GM12878 (cell line): Measurements from ENCODE around the gene FRMD5. TPM values are rescaled to one million over a fixed set of nuclear protein-coding genes. Genes with fewer than 3 reads are reported as not detected.

ENCODE experiments used
- ATAC-seq: fragments of 200-7000 bp; cut with Tn5 transposase; 3 replicates; pipeline ENCODE4 v1.9.1; 2020; ENCODE audit warnings: mild to moderate bottlenecking, moderate library complexity
- BruUV-seq: library from RNA; stranded (reverse); fragments of 400-500 nt; replicated peaks from 2 replicates; lab custom pipeline; 2021; lab: Mats Ljungman, UMichigan
- CTCF ChIA-PET: fragments of 300-600 bp; sonication (Branson Sonifier 250); formaldehyde crosslinking; extraction: SDS; loops from one replicate; lab custom pipeline; 2021; ENCODE audit warnings: inconsistent platforms; lab: Yijun Ruan, JAX
- POLR2A ChIA-PET: fragments of 350-600 bp; formaldehyde crosslinking; extraction: SDS; loops from one replicate; lab custom pipeline; 2021; ENCODE audit warnings: inconsistent platforms; lab: Charles Lee
- RAD21 ChIA-PET: fragments of 300-600 bp; sonication (Branson Sonifier 250); formaldehyde crosslinking; loops from one replicate; lab custom pipeline; 2023; ENCODE audit warnings: antibody characterized with exemption; ENCODE audit not compliant: unreplicated experiment; lab: Charles Lee
- SMC1A ChIA-PET: fragments of 300-600 bp; sonication (Branson Sonifier 250); formaldehyde crosslinking; loops from one replicate; lab custom pipeline; 2023; ENCODE audit not compliant: unreplicated experiment, uncharacterized antibody; lab: Charles Lee
- DNase-seq: peaks from one replicate; pipeline ENCODE4 v3.0.0-alpha.2; 2011; ENCODE audit warnings: low read depth, low spot score
- FAIRE-seq: peaks from 3 replicates; lab custom pipeline; 2011; peaks lifted over from hg19 to GRCh38; lab: Jason Lieb, UNC
- H2AFZ ChIP-seq: 2 replicates; pipeline ENCODE4 v1.6.0; 2011; ENCODE audit warnings: low read depth, low read length, control low read depth; ENCODE audit not compliant: control insufficient read depth
- H3K27ac ChIP-seq: 2 replicates; pipeline ENCODE4 v1.5.1; 2011; ENCODE audit warnings: control low read depth; ENCODE audit not compliant: control insufficient read depth, insufficient read depth
- H3K27me3 ChIP-seq, 2 experiments: replicated peaks in 1 of 2; 2 replicates each; pipeline versions ENCODE4 v1.6.0 to v1.6.1; 2011; ENCODE audit warnings: low read length in 1 of 2; ENCODE audit not compliant: control insufficient read depth in 2 of 2, insufficient read depth in 2 of 2
- H3K36me3 ChIP-seq, 2 experiments: 2 replicates each; pipeline ENCODE4 v1.5.1; 2011; ENCODE audit warnings: low read length in 1 of 2; ENCODE audit not compliant: control insufficient read depth in 2 of 2, insufficient read depth in 2 of 2
- H3K4me1 ChIP-seq: 2 replicates; pipeline ENCODE4 v1.6.1; 2011; ENCODE audit warnings: mild to moderate bottlenecking, low read length, moderate library complexity, mixed read lengths; ENCODE audit not compliant: control insufficient read depth, insufficient read depth
- H3K4me2 ChIP-seq: 2 replicates; pipeline ENCODE4 v1.6.0; 2011; ENCODE audit warnings: control low read depth; ENCODE audit not compliant: control insufficient read depth, insufficient read depth
- H3K4me3 ChIP-seq: fragments of 200-600 bp; sonication (generic); 2 replicates; pipeline ENCODE4 v1.5.1; 2016
- H3K79me2 ChIP-seq: 2 replicates; pipeline ENCODE4 v1.6.0; 2011; ENCODE audit warnings: low read length; ENCODE audit not compliant: control insufficient read depth, insufficient read depth
- H3K9ac ChIP-seq: 2 replicates; pipeline ENCODE4 v1.8.0; 2011; ENCODE audit warnings: low read length, control low read depth, mixed read lengths; ENCODE audit not compliant: control insufficient read depth, insufficient read depth
- H3K9me3 ChIP-seq: replicated peaks from 3 replicates; pipeline ENCODE4 v1.5.1; 2011; ENCODE audit warnings: mild to moderate bottlenecking, low read length; ENCODE audit not compliant: control insufficient read depth, insufficient read depth
- H4K20me1 ChIP-seq: 2 replicates; pipeline ENCODE4 v1.6.0; 2011; ENCODE audit not compliant: control insufficient read depth, insufficient read depth
- BMI1 ChIP-seq: fragments of 450-650 bp; IDR thresholded peaks from 2 replicates; pipeline ENCODE4 v1.6.1; 2016; ENCODE audit warnings: mild to moderate bottlenecking, moderate library complexity, borderline replicate concordance
- CHD1 ChIP-seq: IDR thresholded peaks from 2 replicates; pipeline ENCODE4 v1.6.1; 2012; ENCODE audit warnings: low read depth, low read length, improper control_type of control experiment
- EED ChIP-seq: sonication (generic); IDR thresholded peaks from 2 replicates; pipeline ENCODE4 v1.6.1; 2016; ENCODE audit warnings: antibody characterized with exemption, low read depth
- EZH2 ChIP-seq: IDR thresholded peaks from 2 replicates; pipeline ENCODE4 v1.6.1; 2012; ENCODE audit warnings: low read depth, mild to moderate bottlenecking, control low read depth, inconsistent platforms, low read length, borderline replicate concordance; ENCODE audit not compliant: control insufficient read depth
- GABPA ChIP-seq: IDR thresholded peaks from 2 replicates; pipeline ENCODE4 v1.6.1; 2014; ENCODE audit warnings: antibody characterized with exemption, low read depth, mild to moderate bottlenecking, inconsistent platforms
- JUND ChIP-seq: IDR thresholded peaks from 2 replicates; pipeline ENCODE4 v1.6.1; 2012; ENCODE audit warnings: low read depth, mild to moderate bottlenecking, low read length, improper control_type of control experiment, moderate library complexity
- KDM1A ChIP-seq: fragments of 200-600 bp; sonication (generic); IDR thresholded peaks from 2 replicates; pipeline ENCODE4 v1.6.1; 2016; ENCODE audit warnings: borderline replicate concordance
- MTA2 ChIP-seq: fragments of 450-650 bp; IDR thresholded peaks from 2 replicates; pipeline ENCODE4 v1.6.1; 2016; ENCODE audit warnings: low read depth, mild to moderate bottlenecking, moderate library complexity
- PBX3 ChIP-seq: IDR thresholded peaks from 2 replicates; pipeline ENCODE4 v1.6.1; 2011; ENCODE audit warnings: mild to moderate bottlenecking, low read depth, low read length, moderate library complexity; ENCODE audit not compliant: insufficient replicate concordance
- PML ChIP-seq: IDR thresholded peaks from 2 replicates; pipeline ENCODE4 v1.6.1; 2012; ENCODE audit warnings: low read length, inconsistent platforms
- ZBTB11 ChIP-seq: fragments of 450-650 bp; formaldehyde crosslinking; IDR thresholded peaks from 2 replicates; pipeline ENCODE4 v1.5.0; 2022; ENCODE audit warnings: mild to moderate bottlenecking, missing genetic modification characterization
- ZNF274 ChIP-seq: IDR thresholded peaks from one replicate; pipeline ENCODE4 v1.8.0; 2011; ENCODE audit not compliant: insufficient read length, insufficient read depth
- WGBS: methylation state at CpG from one replicate; pipeline ENCODE4 v1.1.6; 2016; ENCODE audit warnings: low lambda C conversion rate; ENCODE audit not compliant: insufficient replicate concordance, insufficient coverage; ENCODE audit errors: missing lambda C conversion rate; 5-methylcytosine and 5-hydroxymethylcytosine counted together
- in situ Hi-C: fragments of 300-500 bp; cut with MboI; formaldehyde crosslinking; loops from 9 replicates; pipeline ENCODE4 v1.14.3; 2018; ENCODE audit warnings: mixed read lengths
- intact Hi-C: fragments of 100-400 bp; cut with micrococcal nuclease; formaldehyde crosslinking; loops from one replicate; pipeline ENCODE4 v1.14.2; 2022; ENCODE audit not compliant: unreplicated experiment
- polyA plus RNA-seq, 11 experiments: library from polyadenylated mRNA; depleted of rRNA in 4 of 11; unstranded in 6 of 11; stranded (reverse) in 5 of 11; fragments of >200 nt; fragmentation: Nextera tagmentation in 4 of 11; fragmentation: Illumina TruSeq in 1 of 11; extraction: Ambion mirVana in 4 of 11; extraction: Trizol in 1 of 11; gene quantifications; 1 replicate in 1 of 11; 2 replicates in 10 of 11; pipeline versions ENCODE4 v1.2.1 to v1.2.3, GENCODE V29; 2011 to 2016; ENCODE audit warnings: inconsistent platforms in 2 of 11, missing spikeins in 2 of 11, low read depth in 1 of 11
- total RNA-seq, 4 experiments: library from RNA; depleted of rRNA in 3 of 4; stranded (reverse); fragments of >200 nt in 3 of 4; fragmentation: Illumina TruSeq in 1 of 4; extraction: Trizol in 1 of 4; gene quantifications; 2 replicates each; pipeline versions ENCODE4 v1.2.1 to v1.2.3, GENCODE V29; 2013 to 2021
- TF ChIP-seq, protein P1 (sequence below): IDR thresholded peaks from 2 replicates; pipeline ENCODE4 v1.6.1; 2011; ENCODE audit warnings: low read depth, mild to moderate bottlenecking, low read length, moderate library complexity, borderline replicate concordance; ENCODE audit errors: extremely low read depth
- TF ChIP-seq, protein P2 (sequence below): IDR thresholded peaks from 2 replicates; pipeline ENCODE4 v1.6.1; 2012; ENCODE audit warnings: improper control_type of control experiment, low read depth, low read length; ENCODE audit not compliant: insufficient replicate concordance

The FRMD5 gene
- total and polyA plus RNA-seq, 10 of the 15 experiments (the other 5 are each of a cell fraction or from before 2014, with no cell fraction given) = 0.26 to 6.4 (median 0.68) TPM; not detected in 1

- Histone ChIP-seq H3K9me3 (no peaks in the 10 kb centered on the region), H3K27ac (no peak overlapping the region), H3K4me3 (no peak overlapping the region), H3K36me3 (no peaks in the 10 kb centered on the region), H3K4me2 (no peak overlapping the region), H3K9ac (no peak overlapping the region), H2AFZ (no peak overlapping the region), H3K79me2 (no peaks in the 10 kb centered on the region), H3K27me3 (no peaks in the 10 kb centered on the region), H3K4me1 (peaks cover 3% of the 10 kb centered on the region; the same call in 1 of the 2 replicates), H4K20me1 (no peaks in the 10 kb centered on the region)
- DNase-seq = no peak
- POLR2A ChIA-PET = no interaction called here
- intact Hi-C loops (no loop called here), in situ Hi-C loops (no loop called here)
- FAIRE-seq = no peak
- BruUV-seq = no TSS peak
- CTCF ChIA-PET = no interaction called here
- RAD21 ChIA-PET = no interaction called here
- ATAC-seq = no peak
- WGBS = 82% methylated on average over 6 of the region's 6 CpGs
- SMC1A ChIA-PET = no interaction called here
- TF ChIP-seq BMI1 = no peak
- TF ChIP-seq EZH2 = no peak
- TF ChIP-seq ZBTB11 (CRISPR knock-in tag) = no peak
- no peak for TF ChIP-seq KDM1A
- TF ChIP-seq, protein P1, sequence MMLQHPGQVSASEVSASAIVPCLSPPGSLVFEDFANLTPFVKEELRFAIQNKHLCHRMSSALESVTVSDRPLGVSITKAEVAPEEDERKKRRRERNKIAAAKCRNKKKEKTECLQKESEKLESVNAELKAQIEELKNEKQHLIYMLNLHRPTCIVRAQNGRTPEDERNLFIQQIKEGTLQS = no peak
- no peak for TF ChIP-seq PBX3
- TF ChIP-seq CHD1 = no peak
- TF ChIP-seq, protein P2, sequence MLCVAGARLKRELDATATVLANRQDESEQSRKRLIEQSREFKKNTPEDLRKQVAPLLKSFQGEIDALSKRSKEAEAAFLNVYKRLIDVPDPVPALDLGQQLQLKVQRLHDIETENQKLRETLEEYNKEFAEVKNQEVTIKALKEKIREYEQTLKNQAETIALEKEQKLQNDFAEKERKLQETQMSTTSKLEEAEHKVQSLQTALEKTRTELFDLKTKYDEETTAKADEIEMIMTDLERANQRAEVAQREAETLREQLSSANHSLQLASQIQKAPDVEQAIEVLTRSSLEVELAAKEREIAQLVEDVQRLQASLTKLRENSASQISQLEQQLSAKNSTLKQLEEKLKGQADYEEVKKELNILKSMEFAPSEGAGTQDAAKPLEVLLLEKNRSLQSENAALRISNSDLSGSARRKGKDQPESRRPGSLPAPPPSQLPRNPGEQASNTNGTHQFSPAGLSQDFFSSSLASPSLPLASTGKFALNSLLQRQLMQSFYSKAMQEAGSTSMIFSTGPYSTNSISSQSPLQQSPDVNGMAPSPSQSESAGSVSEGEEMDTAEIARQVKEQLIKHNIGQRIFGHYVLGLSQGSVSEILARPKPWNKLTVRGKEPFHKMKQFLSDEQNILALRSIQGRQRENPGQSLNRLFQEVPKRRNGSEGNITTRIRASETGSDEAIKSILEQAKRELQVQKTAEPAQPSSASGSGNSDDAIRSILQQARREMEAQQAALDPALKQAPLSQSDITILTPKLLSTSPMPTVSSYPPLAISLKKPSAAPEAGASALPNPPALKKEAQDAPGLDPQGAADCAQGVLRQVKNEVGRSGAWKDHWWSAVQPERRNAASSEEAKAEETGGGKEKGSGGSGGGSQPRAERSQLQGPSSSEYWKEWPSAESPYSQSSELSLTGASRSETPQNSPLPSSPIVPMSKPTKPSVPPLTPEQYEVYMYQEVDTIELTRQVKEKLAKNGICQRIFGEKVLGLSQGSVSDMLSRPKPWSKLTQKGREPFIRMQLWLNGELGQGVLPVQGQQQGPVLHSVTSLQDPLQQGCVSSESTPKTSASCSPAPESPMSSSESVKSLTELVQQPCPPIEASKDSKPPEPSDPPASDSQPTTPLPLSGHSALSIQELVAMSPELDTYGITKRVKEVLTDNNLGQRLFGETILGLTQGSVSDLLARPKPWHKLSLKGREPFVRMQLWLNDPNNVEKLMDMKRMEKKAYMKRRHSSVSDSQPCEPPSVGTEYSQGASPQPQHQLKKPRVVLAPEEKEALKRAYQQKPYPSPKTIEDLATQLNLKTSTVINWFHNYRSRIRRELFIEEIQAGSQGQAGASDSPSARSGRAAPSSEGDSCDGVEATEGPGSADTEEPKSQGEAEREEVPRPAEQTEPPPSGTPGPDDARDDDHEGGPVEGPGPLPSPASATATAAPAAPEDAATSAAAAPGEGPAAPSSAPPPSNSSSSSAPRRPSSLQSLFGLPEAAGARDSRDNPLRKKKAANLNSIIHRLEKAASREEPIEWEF = no peak
- no peak for TF ChIP-seq MTA2
- TF ChIP-seq EED = no peak
- no peak for TF ChIP-seq JUND
- TF ChIP-seq PML = no peak
- no peak for TF ChIP-seq ZNF274
- no peak for TF ChIP-seq GABPA
These were observed 260.6 kb downstream of the FRMD5 start for GRCh38 chr15:43934480-43934879.
